Stimulated activated CD8-positive, alpha-beta memory T cell treated with anti-CD3 and anti-CD28 coated beads, Interleukin-7, amount 100 ng/mL, for 1 hour (primary cell): ENCODE results near the gene NHLH2.

Source experiments
- DNase-seq, 2 donors: peaks; one replicate each; pipeline ENCODE4 v3.0.0-alpha.2; 2020; ENCODE audit warnings: low read depth in 2 of 2

NHLH2 gene

GRCh38 chr1:115802416-115802815, 38.5 kb downstream of the NHLH2 start:
- no peak for DNase-seq

DNA sequence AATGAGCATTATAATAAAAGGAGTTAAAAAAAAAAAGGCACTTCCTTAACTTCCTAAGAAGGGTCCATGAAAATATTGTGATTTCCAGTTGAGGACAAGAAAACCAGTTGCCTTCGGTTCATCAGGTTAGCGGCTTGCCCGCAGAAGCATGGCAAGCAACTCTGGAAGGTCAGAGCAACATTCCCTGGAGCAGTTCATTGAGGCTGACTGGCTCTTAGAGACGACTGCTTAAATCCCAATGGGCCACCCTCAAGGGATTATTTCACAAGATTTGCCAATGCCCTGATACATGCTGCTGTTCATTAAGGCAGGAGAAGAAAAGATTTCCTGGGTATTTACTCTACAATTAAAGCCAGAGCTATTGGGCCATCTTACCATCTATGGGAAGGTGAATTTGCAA, 43.4 kb downstream of the NHLH2 start:
- DNase-seq = no peak

- no peak for DNase-seq
Observed at GRCh38 chr1:115796897-115797296, 44.0 kb downstream of the NHLH2 start.

- DNase-seq = no peak
Observed at GRCh38 chr1:115796036-115796435, 44.9 kb downstream of the NHLH2 start.

- no peak for DNase-seq
Observed at GRCh38 chr1:115794976-115795639, 45.8 kb downstream of the NHLH2 start.

- no peak for DNase-seq
Observed at GRCh38 chr1:115793162-115793561, 47.8 kb downstream of the NHLH2 start.

GRCh38 chr1:115791816-115792215, 49.1 kb downstream of the NHLH2 start:
- no peak for DNase-seq

- no peak for DNase-seq
Observed at GRCh38 chr1:115790846-115791245, 50.1 kb downstream of the NHLH2 start.

GRCh38 chr1:115790356-115790755, 50.6 kb downstream of the NHLH2 start:
- no peak for DNase-seq
